Spleen (tissue), 11 donors: Measurements from ENCODE around the gene CHST8. TPM values are rescaled to one million over a fixed set of nuclear protein-coding genes. Genes with fewer than 3 reads are reported as not detected.

ENCODE experiments used
- DNase-seq: peaks from one replicate; pipeline ENCODE4 v3.0.0-alpha.2; 2020
- H3K27ac ChIP-seq, 8 donors: fragments of 200-600 bp; sonication (generic) in 7 of 8; 1 replicate in 4 of 8; 2 replicates in 4 of 8; pipeline versions ENCODE4 v1.5.0 to v1.8.0; 2016 to 2021; ENCODE audit warnings: inconsistent platforms in 4 of 8, mild to moderate bottlenecking in 4 of 8, moderate library complexity in 1 of 8
- H3K27me3 ChIP-seq, 7 donors: fragments of 200-600 bp; sonication (generic) in 6 of 7; replicated peaks in 1 of 7; 1 replicate in 4 of 7; 2 replicates in 3 of 7; pipeline versions ENCODE4 v1.5.0 to v1.8.0; 2016 to 2021; ENCODE audit warnings: inconsistent platforms in 3 of 7, mild to moderate bottlenecking in 1 of 7
- H3K36me3 ChIP-seq, 6 donors: fragments of 200-600 bp; sonication (generic) in 5 of 6; 1 replicate in 4 of 6; 2 replicates in 2 of 6; pipeline versions ENCODE4 v1.5.0 to v1.8.0; 2016 to 2021; ENCODE audit warnings: inconsistent platforms in 2 of 6
- H3K4me1 ChIP-seq, 6 donors: fragments of 200-600 bp; sonication (generic) in 5 of 6; 1 replicate in 3 of 6; 2 replicates in 3 of 6; pipeline versions ENCODE4 v1.5.0 to v1.8.0; 2016 to 2021; ENCODE audit warnings: inconsistent platforms in 3 of 6
- H3K4me3 ChIP-seq, 8 donors: fragments of 200-600 bp; sonication (generic) in 7 of 8; 1 replicate in 4 of 8; 2 replicates in 4 of 8; pipeline versions ENCODE4 v1.5.0 to v1.8.0; 2016 to 2021; ENCODE audit warnings: inconsistent platforms in 4 of 8, mild to moderate bottlenecking in 4 of 8, moderate library complexity in 2 of 8
- H3K9me3 ChIP-seq, 8 donors: fragments of 200-600 bp; sonication (generic) in 7 of 8; 1 replicate in 4 of 8; 2 replicates in 4 of 8; pipeline versions ENCODE4 v1.5.0 to v1.8.0; 2016 to 2021; ENCODE audit warnings: inconsistent platforms in 4 of 8
- POLR2A ChIP-seq, 3 donors: fragments of 450-650 bp; IDR thresholded peaks; one replicate each; pipeline ENCODE4 v1.5.1; 2017; ENCODE audit warnings: antibody characterized with exemption in 3 of 3, mild to moderate bottlenecking in 1 of 3
- POLR2AphosphoS5 ChIP-seq, 3 donors: sonication (generic); formaldehyde crosslinking; IDR thresholded peaks; one replicate each; pipeline ENCODE4 v1.5.1; 2017; ENCODE audit warnings: antibody characterized with exemption in 3 of 3
- WGBS, 5 donors: extraction: QIAGEN DNeasy Blood & Tissue Kit in 3 of 5; methylation state at CpG; one replicate each; pipeline versions ENCODE4 v1.1.5 to v1.1.7; 2013 to 2018; 5-methylcytosine and 5-hydroxymethylcytosine counted together
- intact Hi-C: fragments of 100-400 bp; cut with DNase I; formaldehyde crosslinking; loops from one replicate; pipeline ENCODE4 v1.15.0; 2023; ENCODE audit warnings: low total_unique reads
- polyA plus RNA-seq, 3 donors: library from polyadenylated mRNA; stranded (reverse); fragments of 200-250 nt; gene quantifications; one replicate each; pipeline ENCODE4 v1.2.1, GENCODE V29; 2013
- total RNA-seq, 7 donors: library from RNA; depleted of rRNA in 3 of 7; stranded (reverse); fragments of >200 nt in 3 of 7; fragmentation: NEBNext Ultra II Directional in 4 of 7; extraction: Animal tissue kit (Norgen Biotek cat#: 25700) in 4 of 7; gene quantifications; one replicate each; pipeline versions ENCODE4 v1.1.0 to v1.2.1, GENCODE V29; 2016 to 2021
- TF ChIP-seq, protein P1 (sequence below), 11 experiments: fragments of 200-600 bp in 7 of 11; fragments of 450-650 bp in 4 of 11; sonication (generic) in 4 of 11; IDR thresholded peaks in 8 of 11; conservative IDR thresholded peaks in 3 of 11; 1 replicate in 7 of 11; 2 replicates in 4 of 11; pipeline versions ENCODE4 v1.4.0 to v1.8.0; 2016 to 2021; ENCODE audit warnings: antibody characterized with exemption in 11 of 11, inconsistent platforms in 4 of 11, mild to moderate bottlenecking in 1 of 11
- donor health status: healthy with polysubstance abuse.
- donor health status: DM: no; HTN: no; CAD: no; lungs with moderate emphysema.
- donor health status: DM: no; HTN: no; CAD: no.
- donor health status: Bipolar disorder and iron deficiency.
- donor health status: healthy.
- donor health status: DM: no; HTN: no; CAD: no.
- donor health status: DM: yes; HTN: yes; CAD: no.

The CHST8 gene
- total and polyA plus RNA-seq, 10 donors: 0.43 to 4.0 (median 1.6) TPM

- TF ChIP-seq POLR2A (IDR thresholded peaks at IDR 0.05): no peak
- TF ChIP-seq POLR2AphosphoS5 (IDR thresholded peaks at IDR 0.05): no peak
- TF ChIP-seq, protein P1, sequence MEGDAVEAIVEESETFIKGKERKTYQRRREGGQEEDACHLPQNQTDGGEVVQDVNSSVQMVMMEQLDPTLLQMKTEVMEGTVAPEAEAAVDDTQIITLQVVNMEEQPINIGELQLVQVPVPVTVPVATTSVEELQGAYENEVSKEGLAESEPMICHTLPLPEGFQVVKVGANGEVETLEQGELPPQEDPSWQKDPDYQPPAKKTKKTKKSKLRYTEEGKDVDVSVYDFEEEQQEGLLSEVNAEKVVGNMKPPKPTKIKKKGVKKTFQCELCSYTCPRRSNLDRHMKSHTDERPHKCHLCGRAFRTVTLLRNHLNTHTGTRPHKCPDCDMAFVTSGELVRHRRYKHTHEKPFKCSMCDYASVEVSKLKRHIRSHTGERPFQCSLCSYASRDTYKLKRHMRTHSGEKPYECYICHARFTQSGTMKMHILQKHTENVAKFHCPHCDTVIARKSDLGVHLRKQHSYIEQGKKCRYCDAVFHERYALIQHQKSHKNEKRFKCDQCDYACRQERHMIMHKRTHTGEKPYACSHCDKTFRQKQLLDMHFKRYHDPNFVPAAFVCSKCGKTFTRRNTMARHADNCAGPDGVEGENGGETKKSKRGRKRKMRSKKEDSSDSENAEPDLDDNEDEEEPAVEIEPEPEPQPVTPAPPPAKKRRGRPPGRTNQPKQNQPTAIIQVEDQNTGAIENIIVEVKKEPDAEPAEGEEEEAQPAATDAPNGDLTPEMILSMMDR (IDR thresholded peaks at IDR 0.05 in 8 of 11, conservative IDR thresholded peaks at IDR 0.05 in 3 of 11): no peak
- peak; percentile 33 for DNase-seq
- 61 to 70% (median 67%) methylated on average over 9 to 12 of the region's 12 CpGs for WGBS, 5 donors
- H3K36me3 ChIP-seq: no peaks in the 10 kb centered on the region
- H3K27ac ChIP-seq: no peak overlapping the region
- H3K9me3 ChIP-seq: peaks cover 0 to 12% (median 8%) of the 10 kb centered on the region in 8 donors
- peaks cover 0 to 32% (median 0%) of the 10 kb centered on the region in 7 donors for H3K27me3 ChIP-seq
- no peaks in the 10 kb centered on the region for H3K4me1 ChIP-seq
- intact Hi-C loops: no loop called here
- no peak overlapping the region for H3K4me3 ChIP-seq
Observed at GRCh38 chr19:33726756-33727155, 105.0 kb downstream of the CHST8 start.

GRCh38 chr19:33727331-33727998 is 105.7 kb downstream of the CHST8 start:
- TF ChIP-seq, protein P1 (IDR thresholded peaks at IDR 0.05 in 8 of 11, conservative IDR thresholded peaks at IDR 0.05 in 3 of 11): no peak
- TF ChIP-seq POLR2AphosphoS5 (IDR thresholded peaks at IDR 0.05) (no peak), POLR2A (IDR thresholded peaks at IDR 0.05) (no peak)
- Histone ChIP-seq H3K4me1 (no peaks in the 10 kb centered on the region), H3K4me3 (no peak overlapping the region), H3K27ac (no peak overlapping the region), H3K27me3 (peaks cover 0 to 32% (median 0%) of the 10 kb centered on the region in 7 donors), H3K9me3 (peaks cover 0 to 20% (median 10%) of the 10 kb centered on the region in 8 donors), H3K36me3 (no peaks in the 10 kb centered on the region)
- WGBS, 5 donors: 82 to 87% (median 83%) methylated on average over 23 to 24 of the region's 24 CpGs
- DNase-seq: peak; percentile 43
- intact Hi-C loops: no loop called here

DNA sequence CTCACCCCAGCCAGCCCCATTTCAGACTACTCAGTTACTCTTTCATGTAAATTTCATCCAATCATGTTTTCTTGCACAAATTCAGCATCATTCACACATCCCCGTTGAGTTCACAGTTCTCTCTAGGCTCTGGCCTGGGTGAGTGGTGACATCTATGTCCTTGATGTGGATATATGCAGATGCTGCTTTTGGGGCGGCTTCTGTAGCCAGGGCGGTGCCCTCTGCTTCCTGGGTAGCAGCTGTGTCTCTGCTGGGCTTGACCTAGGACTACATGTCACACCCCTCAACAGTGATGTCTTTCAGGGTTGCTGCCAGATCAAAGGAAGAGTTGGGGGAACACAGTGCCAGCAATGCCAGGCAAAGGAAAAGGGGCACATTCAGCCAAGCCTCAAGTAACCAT is 106.4 kb downstream of the CHST8 start:
- Histone ChIP-seq H3K4me1 (no peaks in the 10 kb centered on the region), H3K36me3 (no peaks in the 10 kb centered on the region), H3K27me3 (peaks cover 0 to 32% (median 0%) of the 10 kb centered on the region in 7 donors), H3K4me3 (no peak overlapping the region), H3K9me3 (peaks cover 0 to 25% (median 14%) of the 10 kb centered on the region in 8 donors), H3K27ac (no peak overlapping the region)
- TF ChIP-seq, protein P1 (IDR thresholded peaks at IDR 0.05 in 8 of 11, conservative IDR thresholded peaks at IDR 0.05 in 3 of 11): no peak
- TF ChIP-seq POLR2A (IDR thresholded peaks at IDR 0.05) (no peak), POLR2AphosphoS5 (IDR thresholded peaks at IDR 0.05) (no peak)
- DNase-seq: no peak
- intact Hi-C loops: no loop called here
- WGBS, 5 donors: 74 to 90% (median 80%) methylated on average over 3 of the region's 3 CpGs

DNA sequence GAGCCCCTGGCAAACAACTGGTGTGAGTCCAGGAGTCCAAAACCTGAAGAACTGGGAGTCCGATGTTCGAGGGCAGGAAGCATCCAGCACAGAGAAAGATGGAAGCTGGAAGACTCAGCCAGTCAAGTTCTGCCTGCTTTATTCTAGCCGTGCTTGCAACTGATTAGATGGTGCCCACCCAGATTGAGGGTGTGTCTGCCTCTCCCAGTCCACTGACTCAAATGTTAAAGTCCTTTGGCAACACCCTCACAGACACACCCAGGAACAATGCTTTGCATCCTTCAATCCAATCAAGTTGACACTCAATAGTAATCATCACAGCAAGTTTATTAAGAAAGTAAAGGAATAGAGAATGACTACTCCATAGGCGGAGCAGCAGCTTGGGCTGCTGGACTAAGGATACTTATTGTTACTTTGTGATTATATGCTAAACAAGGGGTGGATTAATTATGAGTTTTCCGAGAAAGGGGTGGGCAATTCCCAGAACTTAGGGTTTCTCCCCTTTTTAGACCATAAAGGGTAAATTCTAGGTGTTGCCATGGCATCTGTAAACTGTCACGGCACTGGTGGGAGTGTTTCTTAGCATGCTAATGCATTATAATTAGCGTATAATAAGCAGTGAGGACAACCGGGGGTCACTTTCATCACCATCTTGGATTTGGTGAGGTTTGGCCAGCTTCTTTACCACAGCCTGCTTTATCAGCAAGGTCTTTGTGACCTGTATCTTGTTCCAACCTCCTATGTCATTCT is 109.3 kb downstream of the CHST8 start:
- H3K9me3 ChIP-seq: peaks cover 0 to 25% (median 14%) of the 10 kb centered on the region in 8 donors
- no peak overlapping the region for H3K4me3 ChIP-seq
- H3K27me3 ChIP-seq: peaks cover 0 to 27% (median 0%) of the 10 kb centered on the region in 7 donors
- intact Hi-C loops: no loop called here
- TF ChIP-seq, protein P1 (IDR thresholded peaks at IDR 0.05 in 8 of 11, conservative IDR thresholded peaks at IDR 0.05 in 3 of 11): no peak
- TF ChIP-seq POLR2A (IDR thresholded peaks at IDR 0.05) (no peak), POLR2AphosphoS5 (IDR thresholded peaks at IDR 0.05) (no peak)
- no peaks in the 10 kb centered on the region for H3K36me3 ChIP-seq
- no peak overlapping the region for H3K27ac ChIP-seq
- peak; percentile 19 for DNase-seq
- WGBS, 5 donors: 82 to 87% (median 84%) methylated on average over 8 of the region's 8 CpGs
- H3K4me1 ChIP-seq: no peaks in the 10 kb centered on the region
